ENCODE measurements around the gene GULP1. TPM values are rescaled to one million over a fixed set of nuclear protein-coding genes. Genes with fewer than 3 reads are reported as not detected.

Gene GULP1
- total RNA-seq, 1 donor from 2014 or later = 30.0 TPM

DNA sequence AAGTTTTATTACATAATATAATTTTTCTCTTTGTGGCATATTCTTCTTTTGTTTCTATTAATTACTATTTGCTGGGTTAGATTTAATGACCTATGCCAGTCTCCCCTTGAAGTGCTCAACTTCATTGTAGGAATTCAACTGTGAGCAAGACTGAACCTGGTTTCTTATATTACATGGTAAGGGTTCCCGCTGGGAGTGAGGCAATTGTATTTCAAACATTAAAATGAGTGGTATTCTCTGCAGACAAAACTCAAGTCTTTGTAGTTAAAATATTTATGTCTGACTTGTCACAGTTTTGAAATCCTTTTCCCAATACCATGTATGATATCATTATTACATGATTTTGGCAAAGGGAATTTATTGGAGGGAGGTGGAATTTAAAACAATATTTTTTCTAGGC, 278.7 kb downstream of the GULP1 start:
- FAIRE-seq (no peak), DNase-seq (ENCODE audit: low read depth) (no peak)
- Histone ChIP-seq H3K4me3 (ENCODE audit: low read depth, low read length) (no peak overlapping the region), H3K36me3 (ENCODE audit: control insufficient read depth, insufficient read depth, low read length) (no peaks in the 10 kb centered on the region), H3K27me3 (ENCODE audit: control insufficient read depth, insufficient read depth, low read length) (no peaks in the 10 kb centered on the region)
- TF ChIP-seq, protein P1, sequence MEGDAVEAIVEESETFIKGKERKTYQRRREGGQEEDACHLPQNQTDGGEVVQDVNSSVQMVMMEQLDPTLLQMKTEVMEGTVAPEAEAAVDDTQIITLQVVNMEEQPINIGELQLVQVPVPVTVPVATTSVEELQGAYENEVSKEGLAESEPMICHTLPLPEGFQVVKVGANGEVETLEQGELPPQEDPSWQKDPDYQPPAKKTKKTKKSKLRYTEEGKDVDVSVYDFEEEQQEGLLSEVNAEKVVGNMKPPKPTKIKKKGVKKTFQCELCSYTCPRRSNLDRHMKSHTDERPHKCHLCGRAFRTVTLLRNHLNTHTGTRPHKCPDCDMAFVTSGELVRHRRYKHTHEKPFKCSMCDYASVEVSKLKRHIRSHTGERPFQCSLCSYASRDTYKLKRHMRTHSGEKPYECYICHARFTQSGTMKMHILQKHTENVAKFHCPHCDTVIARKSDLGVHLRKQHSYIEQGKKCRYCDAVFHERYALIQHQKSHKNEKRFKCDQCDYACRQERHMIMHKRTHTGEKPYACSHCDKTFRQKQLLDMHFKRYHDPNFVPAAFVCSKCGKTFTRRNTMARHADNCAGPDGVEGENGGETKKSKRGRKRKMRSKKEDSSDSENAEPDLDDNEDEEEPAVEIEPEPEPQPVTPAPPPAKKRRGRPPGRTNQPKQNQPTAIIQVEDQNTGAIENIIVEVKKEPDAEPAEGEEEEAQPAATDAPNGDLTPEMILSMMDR (IDR thresholded peaks at IDR 0.05; ENCODE audit: insufficient read depth, low read length, severe bottlenecking) = no peak

GRCh38 chr2:188571543-188572303, 280.0 kb downstream of the GULP1 start:
- no peak overlapping the region for H3K4me3 ChIP-seq (ENCODE audit: low read depth, low read length)
- TF ChIP-seq, protein P1 (IDR thresholded peaks at IDR 0.05; ENCODE audit: insufficient read depth, low read length, severe bottlenecking) = no peak

GRCh38 chr2:188572592-188572991, 280.9 kb downstream of the GULP1 start:
- DNase-seq (ENCODE audit: low read depth) = no peak
- TF ChIP-seq, protein P1 (IDR thresholded peaks at IDR 0.05; ENCODE audit: insufficient read depth, low read length, severe bottlenecking) = no peak
- Histone ChIP-seq H3K4me3 (ENCODE audit: low read depth, low read length) (no peak overlapping the region), H3K36me3 (ENCODE audit: control insufficient read depth, insufficient read depth, low read length) (no peaks in the 10 kb centered on the region), H3K27me3 (ENCODE audit: control insufficient read depth, insufficient read depth, low read length) (no peaks in the 10 kb centered on the region)
- no peak for FAIRE-seq

More at GRCh38 chr2:188571543-188572303, 280.0 kb downstream of the GULP1 start:
- no peaks in the 10 kb centered on the region for H3K27me3 ChIP-seq (ENCODE audit: control insufficient read depth, insufficient read depth, low read length)
- no peaks in the 10 kb centered on the region for H3K36me3 ChIP-seq (ENCODE audit: control insufficient read depth, insufficient read depth, low read length)
- no peak for DNase-seq (ENCODE audit: low read depth)
- no peak for FAIRE-seq

- no peaks in the 10 kb centered on the region for H3K36me3 ChIP-seq (ENCODE audit: control insufficient read depth, insufficient read depth, low read length)
- no peak for DNase-seq (ENCODE audit: low read depth)
- no peaks in the 10 kb centered on the region for H3K27me3 ChIP-seq (ENCODE audit: control insufficient read depth, insufficient read depth, low read length)
- TF ChIP-seq, protein P1 (IDR thresholded peaks at IDR 0.05; ENCODE audit: insufficient read depth, low read length, severe bottlenecking) = no peak
- no peak overlapping the region for H3K4me3 ChIP-seq (ENCODE audit: low read depth, low read length)
- no peak for FAIRE-seq
Measured at GRCh38 chr2:188573453-188573852, 281.8 kb downstream of the GULP1 start.

DNA sequence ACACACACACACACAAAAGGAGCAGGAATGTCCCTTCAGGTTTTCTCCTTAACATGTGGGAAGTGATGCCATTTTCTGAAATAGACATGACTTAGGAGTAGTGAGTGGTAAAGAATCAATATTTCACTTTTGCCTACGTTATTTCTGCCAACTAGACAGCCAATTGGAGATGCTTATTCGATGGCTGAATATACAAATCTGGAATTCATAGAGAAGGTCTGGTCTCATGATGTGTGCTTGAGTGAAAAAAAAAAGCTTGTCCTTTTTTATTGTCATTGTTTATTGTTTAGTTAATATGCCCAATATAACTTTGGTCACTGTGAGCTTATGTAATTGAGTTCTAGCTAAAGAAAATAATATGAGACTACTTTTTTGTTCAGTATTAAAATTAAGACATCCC, 284.3 kb downstream of the GULP1 start:
- no peak for DNase-seq (ENCODE audit: low read depth)
- Histone ChIP-seq H3K36me3 (ENCODE audit: control insufficient read depth, insufficient read depth, low read length) (no peaks in the 10 kb centered on the region), H3K27me3 (ENCODE audit: control insufficient read depth, insufficient read depth, low read length) (no peaks in the 10 kb centered on the region), H3K4me3 (ENCODE audit: low read depth, low read length) (no peak overlapping the region)
- no peak for FAIRE-seq
- TF ChIP-seq, protein P1 (IDR thresholded peaks at IDR 0.05; ENCODE audit: insufficient read depth, low read length, severe bottlenecking) = no peak

DNA sequence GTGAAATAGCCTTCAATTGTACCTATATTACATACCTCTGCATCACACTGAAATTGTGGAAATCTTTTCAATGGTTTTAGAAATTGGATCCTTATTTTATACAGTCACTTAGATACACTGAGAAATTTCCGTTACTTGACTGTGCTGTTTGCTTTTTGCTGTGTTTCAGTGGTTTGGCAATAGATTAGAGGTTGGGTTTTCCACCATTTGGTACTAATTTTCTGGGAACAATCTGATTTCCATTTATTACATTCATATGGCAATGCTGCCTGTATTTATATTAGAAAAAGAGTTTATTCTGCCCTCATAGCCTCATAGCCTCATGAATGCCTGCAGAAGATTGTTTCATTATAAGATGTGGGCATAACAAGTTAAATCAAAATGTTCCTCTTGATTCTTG, 285.0 kb downstream of the GULP1 start:
- Histone ChIP-seq H3K4me3 (ENCODE audit: low read depth, low read length) (no peak overlapping the region), H3K27me3 (ENCODE audit: control insufficient read depth, insufficient read depth, low read length) (no peaks in the 10 kb centered on the region), H3K36me3 (ENCODE audit: control insufficient read depth, insufficient read depth, low read length) (no peaks in the 10 kb centered on the region)
- no peak for FAIRE-seq
- DNase-seq (ENCODE audit: low read depth) = no peak
- TF ChIP-seq, protein P1 (IDR thresholded peaks at IDR 0.05; ENCODE audit: insufficient read depth, low read length, severe bottlenecking) = no peak
